K562 (cell line): ENCODE data around the gene PPIL4.

Source experiments
- ARNT ChIP-seq, 2 experiments: fragments of 450-650 bp; IDR thresholded peaks; 2 replicates each; pipeline ENCODE4 v1.6.1; 2016; ENCODE audit warnings: mild to moderate bottlenecking in 1 of 2
- ATF1 ChIP-seq, 2 experiments: fragments of 450-650 bp in 1 of 2; IDR thresholded peaks; 2 replicates each; pipeline ENCODE4 v1.6.1; 2016; ENCODE audit warnings: missing compliant biosample characterization in 1 of 2, missing genetic modification characterization in 1 of 2
- CHD1 ChIP-seq: fragments of 200-600 bp; sonication (generic); IDR thresholded peaks from one replicate; pipeline ENCODE4 v1.6.1; 2012; ENCODE audit warnings: mild to moderate bottlenecking, moderate library complexity, low read length, inconsistent platforms
- ELK3 ChIP-seq: fragments of 450-650 bp; formaldehyde crosslinking; IDR thresholded peaks from 2 replicates; pipeline ENCODE4 v1.4.0; 2020; ENCODE audit warnings: mild to moderate bottlenecking
- FOXM1 ChIP-seq, 2 experiments: fragments of 450-650 bp in 1 of 2; sonication (generic) in 1 of 2; formaldehyde crosslinking in 1 of 2; IDR thresholded peaks; 2 replicates each; pipeline versions ENCODE4 v1.6.1 to v1.9.0; 2017 to 2022; ENCODE audit warnings: low read depth in 2 of 2, mild to moderate bottlenecking in 2 of 2, missing genetic modification reagents in 1 of 2, moderate library complexity in 1 of 2
- HNRNPUL1 ChIP-seq: fragments of 200-400 bp; formaldehyde crosslinking; IDR thresholded peaks from 2 replicates; pipeline ENCODE4 v1.6.1; 2017; ENCODE audit warnings: low read length
- RAD21 ChIP-seq, 2 experiments: fragments of 250-450 bp in 1 of 2; fragments of 450-650 bp in 1 of 2; sonication (Bioruptor Pico) in 1 of 2; formaldehyde crosslinking in 1 of 2; IDR thresholded peaks in 1 of 2; conservative IDR thresholded peaks in 1 of 2; 2 replicates each; pipeline versions ENCODE4 v1.4.0 to v1.8.0; 2020 to 2022; ENCODE audit warnings: mild to moderate bottlenecking in 2 of 2, moderate library complexity in 1 of 2
- RFX5 ChIP-seq: IDR thresholded peaks from 2 replicates; pipeline ENCODE4 v1.6.1; 2011; ENCODE audit warnings: low read depth, mild to moderate bottlenecking, improper control_type of control experiment, low read length
- ZNF24 ChIP-seq: fragments of 450-650 bp; IDR thresholded peaks from 2 replicates; pipeline ENCODE4 v1.6.1; 2016
- ZNF316 ChIP-seq: fragments of 450-650 bp; IDR thresholded peaks from 2 replicates; pipeline ENCODE4 v1.6.1; 2016
- TF ChIP-seq, protein P1 (sequence below): sonication (generic); formaldehyde crosslinking; IDR thresholded peaks from 2 replicates; pipeline ENCODE4 v1.8.1; 2023; ENCODE audit warnings: mild to moderate bottlenecking, missing genetic modification reagents
- TF ChIP-seq, protein P2 (sequence below): sonication (generic); formaldehyde crosslinking; IDR thresholded peaks from 2 replicates; pipeline ENCODE4 v1.8.0; 2022; ENCODE audit warnings: missing genetic modification reagents, mild to moderate bottlenecking, moderate library complexity, borderline replicate concordance
- TF ChIP-seq, protein P3 (sequence below): fragments of 450-650 bp; formaldehyde crosslinking; IDR thresholded peaks from 2 replicates; pipeline ENCODE4 v1.4.0; 2020; ENCODE audit warnings: mild to moderate bottlenecking, moderate library complexity

GRCh38 chr6:149515494-149515893 is 30.3 kb downstream of the PPIL4 start:
- TF ChIP-seq RAD21 (CRISPR knock-in tag; conservative IDR thresholded peaks at IDR 0.05 in 1 of 2, IDR thresholded peaks at IDR 0.05 in 1 of 2) = no peak
- TF ChIP-seq ZNF24 = no peak
- TF ChIP-seq CHD1 = no peak
- TF ChIP-seq ATF1 (CRISPR knock-in tag; IDR thresholded peaks at IDR 0.05) = no peak
- no peak for TF ChIP-seq ATF1 (tag; IDR thresholded peaks at IDR 0.05)
- TF ChIP-seq, protein P1, sequence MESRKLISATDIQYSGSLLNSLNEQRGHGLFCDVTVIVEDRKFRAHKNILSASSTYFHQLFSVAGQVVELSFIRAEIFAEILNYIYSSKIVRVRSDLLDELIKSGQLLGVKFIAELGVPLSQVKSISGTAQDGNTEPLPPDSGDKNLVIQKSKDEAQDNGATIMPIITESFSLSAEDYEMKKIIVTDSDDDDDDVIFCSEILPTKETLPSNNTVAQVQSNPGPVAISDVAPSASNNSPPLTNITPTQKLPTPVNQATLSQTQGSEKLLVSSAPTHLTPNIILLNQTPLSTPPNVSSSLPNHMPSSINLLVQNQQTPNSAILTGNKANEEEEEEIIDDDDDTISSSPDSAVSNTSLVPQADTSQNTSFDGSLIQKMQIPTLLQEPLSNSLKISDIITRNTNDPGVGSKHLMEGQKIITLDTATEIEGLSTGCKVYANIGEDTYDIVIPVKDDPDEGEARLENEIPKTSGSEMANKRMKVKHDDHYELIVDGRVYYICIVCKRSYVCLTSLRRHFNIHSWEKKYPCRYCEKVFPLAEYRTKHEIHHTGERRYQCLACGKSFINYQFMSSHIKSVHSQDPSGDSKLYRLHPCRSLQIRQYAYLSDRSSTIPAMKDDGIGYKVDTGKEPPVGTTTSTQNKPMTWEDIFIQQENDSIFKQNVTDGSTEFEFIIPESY (CRISPR knock-in tag) = no peak
- no peak for TF ChIP-seq ELK3 (CRISPR knock-in tag)
- TF ChIP-seq, protein P2, sequence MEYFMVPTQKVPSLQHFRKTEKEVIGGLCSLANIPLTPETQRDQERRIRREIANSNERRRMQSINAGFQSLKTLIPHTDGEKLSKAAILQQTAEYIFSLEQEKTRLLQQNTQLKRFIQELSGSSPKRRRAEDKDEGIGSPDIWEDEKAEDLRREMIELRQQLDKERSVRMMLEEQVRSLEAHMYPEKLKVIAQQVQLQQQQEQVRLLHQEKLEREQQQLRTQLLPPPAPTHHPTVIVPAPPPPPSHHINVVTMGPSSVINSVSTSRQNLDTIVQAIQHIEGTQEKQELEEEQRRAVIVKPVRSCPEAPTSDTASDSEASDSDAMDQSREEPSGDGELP = no peak
- 0 out of 2 replicates have a peak, but pooled peaks have one; percentile 25 for TF ChIP-seq ZNF316
- TF ChIP-seq HNRNPUL1 = no peak
- no peak for TF ChIP-seq FOXM1 (IDR thresholded peaks at IDR 0.05; ENCODE audit: low read depth)
- no peak for TF ChIP-seq FOXM1 (CRISPR knock-in tag; IDR thresholded peaks at IDR 0.05; ENCODE audit: low read depth)
- no peak for TF ChIP-seq ARNT (IDR thresholded peaks at IDR 0.05)
- TF ChIP-seq, protein P3, sequence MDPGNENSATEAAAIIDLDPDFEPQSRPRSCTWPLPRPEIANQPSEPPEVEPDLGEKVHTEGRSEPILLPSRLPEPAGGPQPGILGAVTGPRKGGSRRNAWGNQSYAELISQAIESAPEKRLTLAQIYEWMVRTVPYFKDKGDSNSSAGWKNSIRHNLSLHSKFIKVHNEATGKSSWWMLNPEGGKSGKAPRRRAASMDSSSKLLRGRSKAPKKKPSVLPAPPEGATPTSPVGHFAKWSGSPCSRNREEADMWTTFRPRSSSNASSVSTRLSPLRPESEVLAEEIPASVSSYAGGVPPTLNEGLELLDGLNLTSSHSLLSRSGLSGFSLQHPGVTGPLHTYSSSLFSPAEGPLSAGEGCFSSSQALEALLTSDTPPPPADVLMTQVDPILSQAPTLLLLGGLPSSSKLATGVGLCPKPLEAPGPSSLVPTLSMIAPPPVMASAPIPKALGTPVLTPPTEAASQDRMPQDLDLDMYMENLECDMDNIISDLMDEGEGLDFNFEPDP (CRISPR knock-in tag) = no peak
- TF ChIP-seq RFX5 = no peak
